K562 (cell line): ENCODE results near the gene DYNLT4. TPM values are rescaled to one million over a fixed set of nuclear protein-coding genes. Genes with fewer than 3 reads are reported as not detected.

ENCODE experiments used
- ATF7 ChIP-seq: fragments of 450-650 bp; IDR thresholded peaks from 2 replicates; pipeline ENCODE4 v1.7.1; 2014; ENCODE audit warnings: mild to moderate bottlenecking, moderate library complexity
- CCNT2 ChIP-seq: IDR thresholded peaks from 2 replicates; pipeline ENCODE4 v1.6.1; 2011; ENCODE audit warnings: borderline replicate concordance, low read depth, mild to moderate bottlenecking, moderate library complexity, mixed read lengths, low read length; ENCODE audit not compliant: insufficient read length; ENCODE audit errors: extremely low read depth
- GABPB2 ChIP-seq: fragments of 250-450 bp; sonication (Bioruptor Pico); conservative IDR thresholded peaks from 2 replicates; pipeline ENCODE4 v1.5.1; 2021; ENCODE audit warnings: mild to moderate bottlenecking
- PHF21A ChIP-seq: fragments of 450-650 bp; IDR thresholded peaks from 2 replicates; pipeline ENCODE4 v1.6.1; 2017; ENCODE audit warnings: low read depth, borderline replicate concordance
- PKNOX1 ChIP-seq: fragments of 450-650 bp; IDR thresholded peaks from 2 replicates; pipeline ENCODE4 v1.6.1; 2016
- POLR2B ChIP-seq: fragments of 450-650 bp; IDR thresholded peaks from 2 replicates; pipeline ENCODE4 v1.6.1; 2018; ENCODE audit warnings: low read depth; ENCODE audit not compliant: partially characterized antibody
- PRDM10 ChIP-seq: fragments of 450-650 bp; IDR thresholded peaks from 2 replicates; pipeline ENCODE4 v1.6.1; 2018; ENCODE audit not compliant: partially characterized antibody
- RBFOX2 ChIP-seq: fragments of 200-400 bp; formaldehyde crosslinking; IDR thresholded peaks from 2 replicates; pipeline ENCODE4 v1.6.1; 2017; ENCODE audit warnings: low read depth, mild to moderate bottlenecking, low read length, moderate library complexity
- RFX5 ChIP-seq: IDR thresholded peaks from 2 replicates; pipeline ENCODE4 v1.6.1; 2011; ENCODE audit warnings: low read depth, mild to moderate bottlenecking, improper control_type of control experiment, low read length
- TCF7 ChIP-seq: sonication (generic); IDR thresholded peaks from 2 replicates; pipeline ENCODE4 v1.6.1; 2016; ENCODE audit warnings: antibody characterized with exemption, borderline replicate concordance
- ZBED1 ChIP-seq: IDR thresholded peaks from 2 replicates; pipeline ENCODE4 v1.6.1; 2014
- ZBTB11 ChIP-seq, 3 experiments: fragments of 200-800 bp in 1 of 3; fragments of 250-450 bp in 1 of 3; fragments of 450-650 bp in 1 of 3; sonication (Bioruptor Pico) in 1 of 3; sonication (Bioruptor generic) in 1 of 3; formaldehyde crosslinking in 1 of 3; IDR thresholded peaks; 2 replicates each; pipeline versions ENCODE4 v1.6.1 to v1.8.0; 2016 to 2022; ENCODE audit warnings: mild to moderate bottlenecking in 2 of 3, missing genetic modification characterization in 2 of 3, missing compliant biosample characterization in 1 of 3, moderate library complexity in 1 of 3
- ZNF174 ChIP-seq: fragments of 250-450 bp; sonication (Bioruptor Pico); IDR thresholded peaks from 2 replicates; pipeline ENCODE4 v1.4.0; 2020; ENCODE audit warnings: mild to moderate bottlenecking
- ZNF384 ChIP-seq: IDR thresholded peaks from 2 replicates; pipeline ENCODE4 v1.6.1; 2012; ENCODE audit warnings: low read depth, low read length, improper control_type of control experiment
- ZNF740 ChIP-seq, 3 experiments: fragments of 200-800 bp in 1 of 3; sonication (Bioruptor generic) in 1 of 3; sonication (generic) in 1 of 3; formaldehyde crosslinking in 1 of 3; IDR thresholded peaks; 2 replicates each; pipeline versions ENCODE4 v1.6.1 to v1.8.0; 2016 to 2022; ENCODE audit warnings: mild to moderate bottlenecking in 2 of 3, missing compliant biosample characterization in 2 of 3, missing genetic modification characterization in 2 of 3, missing genetic modification reagents in 1 of 3
- ZNF77 ChIP-seq: fragments of 250-450 bp; sonication (Bioruptor Pico); IDR thresholded peaks from 2 replicates; pipeline ENCODE4 v1.5.0; 2020
- ZZZ3 ChIP-seq: fragments of 450-650 bp; IDR thresholded peaks from 2 replicates; pipeline ENCODE4 v1.6.1; 2016; ENCODE audit warnings: antibody characterized with exemption, mild to moderate bottlenecking, moderate library complexity
- polyA plus RNA-seq, 8 experiments: library from polyadenylated mRNA; depleted of rRNA in 4 of 8; stranded (reverse) in 5 of 8; unstranded in 3 of 8; fragments of >200 nt; fragmentation: Nextera tagmentation in 2 of 8; fragmentation: Illumina TruSeq in 1 of 8; extraction: Ambion mirVana in 2 of 8; extraction: Trizol in 1 of 8; gene quantifications; 2 replicates each; pipeline versions ENCODE4 v1.2.1 to v1.2.3, GENCODE V29; 2011 to 2014; ENCODE audit warnings: inconsistent platforms in 1 of 8, missing spikeins in 1 of 8
- total RNA-seq, 7 experiments: library from RNA; depleted of rRNA in 6 of 7; stranded (reverse); fragments of >200 nt in 6 of 7; fragmentation: Illumina TruSeq in 2 of 7; extraction: Trizol in 2 of 7; gene quantifications; 2 replicates each; pipeline versions ENCODE4 v1.2.1 to v1.2.3, GENCODE V29; 2011 to 2021; ENCODE audit warnings: low replicate concordance in 1 of 7

DYNLT4 gene
- total and polyA plus RNA-seq, 9 of the 15 experiments (the other 6 are each of a cell fraction or from before 2014, with no cell fraction given) = 0.29 to 0.73 TPM; not detected in 7

- TF ChIP-seq ZBTB11 (CRISPR knock-in tag; IDR thresholded peaks at IDR 0.05) (peak in 1 of 3 experiments; percentile 57; a peak in 1 of 6 replicates), PRDM10 (peak; percentile 7), PHF21A (no peak), ATF7 (no peak), POLR2B (no peak), ZNF77 (CRISPR knock-in tag) (no peak), TCF7 (no peak), ZZZ3 (no peak), ZNF384 (peak; percentile 44; the same call in 1 of the 2 replicates), GABPB2 (no peak), RFX5 (no peak), PKNOX1 (no peak), RBFOX2 (no peak), ZNF740 (CRISPR knock-in tag; IDR thresholded peaks at IDR 0.05) (peak; percentile 67; the same call in 1 of the 2 replicates), ZNF740 (tag; IDR thresholded peaks at IDR 0.05) (0 out of 4 replicates have a peak, but pooled peaks of 1 of the 2 experiments have one; percentile 12), ZNF174 (CRISPR knock-in tag) (no peak), ZBED1 (no peak), CCNT2 (no peak)
Observed at GRCh38 chr1:44808938-44809917, 2.1 kb upstream of the DYNLT4 start (continued).
